K562 (cell line): ENCODE data around the gene ZNF691. TPM values are rescaled to one million over a fixed set of nuclear protein-coding genes. Genes with fewer than 3 reads are reported as not detected.

Experiments used
- BACH1 ChIP-seq: fragments of 200-800 bp; sonication (Bioruptor generic); IDR thresholded peaks from 2 replicates; pipeline ENCODE4 v1.6.1; 2016; ENCODE audit warnings: missing genetic modification characterization, missing compliant biosample characterization
- C11orf30 ChIP-seq: fragments of 450-650 bp; IDR thresholded peaks from 2 replicates; pipeline ENCODE4 v1.6.1; 2016; ENCODE audit warnings: low read depth, mild to moderate bottlenecking
- CBFA2T2 ChIP-seq: fragments of 450-650 bp; conservative IDR thresholded peaks from 2 replicates; pipeline ENCODE4 v1.6.1; 2017; ENCODE audit warnings: mild to moderate bottlenecking
- CREB1 ChIP-seq, 2 experiments: sonication (generic) in 1 of 2; formaldehyde crosslinking in 1 of 2; IDR thresholded peaks; 2 replicates each; pipeline versions ENCODE4 v1.6.1 to v1.8.0; 2012 to 2022; ENCODE audit warnings: inconsistent platforms in 1 of 2, mild to moderate bottlenecking in 1 of 2, missing genetic modification reagents in 1 of 2, moderate library complexity in 1 of 2
- CREBBP ChIP-seq: IDR thresholded peaks from one replicate; pipeline ENCODE4 v1.6.1; 2012; ENCODE audit warnings: low read depth, mild to moderate bottlenecking, control low read depth, inconsistent platforms, low read length
- DLX4 ChIP-seq: fragments of 250-450 bp; sonication (Bioruptor Pico); IDR thresholded peaks from 2 replicates; pipeline ENCODE4 v1.6.1; 2021; ENCODE audit warnings: mild to moderate bottlenecking
- ESRRA ChIP-seq: fragments of 450-650 bp; IDR thresholded peaks from 2 replicates; pipeline ENCODE4 v1.6.1; 2014; ENCODE audit warnings: low read depth, mild to moderate bottlenecking, moderate library complexity, borderline replicate concordance
- HNRNPH1 ChIP-seq: fragments of 200-400 bp; formaldehyde crosslinking; optimal IDR thresholded peaks from 2 replicates; pipeline ENCODE3; 2017; ENCODE audit warnings: low read depth, mild to moderate bottlenecking, low read length, moderate library complexity
- LCOR ChIP-seq: sonication (generic); formaldehyde crosslinking; IDR thresholded peaks from 2 replicates; pipeline ENCODE4 v1.8.0; 2022; ENCODE audit warnings: mild to moderate bottlenecking, missing genetic modification reagents
- MCM5 ChIP-seq: fragments of 450-650 bp; IDR thresholded peaks from 2 replicates; pipeline ENCODE4 v1.6.1; 2016; ENCODE audit warnings: low read depth
- NELFE ChIP-seq: IDR thresholded peaks from 2 replicates; pipeline ENCODE4 v1.6.1; 2011; ENCODE audit warnings: mild to moderate bottlenecking; ENCODE audit not compliant: insufficient read depth, insufficient read length
- NONO ChIP-seq, 2 experiments: fragments of 200-400 bp in 1 of 2; fragments of 450-650 bp in 1 of 2; formaldehyde crosslinking in 1 of 2; IDR thresholded peaks; 2 replicates each; pipeline ENCODE4 v1.6.1; 2017; ENCODE audit warnings: low read depth in 2 of 2, mild to moderate bottlenecking in 2 of 2, moderate library complexity in 2 of 2, low read length in 1 of 2
- PHB2 ChIP-seq: fragments of 450-650 bp; IDR thresholded peaks from 2 replicates; pipeline ENCODE4 v1.6.1; 2017; ENCODE audit warnings: low read depth
- RBM17 ChIP-seq: fragments of 200-400 bp; formaldehyde crosslinking; IDR thresholded peaks from 2 replicates; pipeline ENCODE4 v1.6.1; 2017; ENCODE audit warnings: low read depth, mild to moderate bottlenecking, low read length, borderline replicate concordance
- SMAD3 ChIP-seq: fragments of 450-650 bp; formaldehyde crosslinking; conservative IDR thresholded peaks from 2 replicates; pipeline ENCODE4 v1.4.0; 2020; ENCODE audit warnings: mild to moderate bottlenecking
- SNRNP70 ChIP-seq: fragments of 200-400 bp; formaldehyde crosslinking; optimal IDR thresholded peaks from 2 replicates; pipeline ENCODE3; 2017; ENCODE audit warnings: low read depth, low read length
- SRF ChIP-seq, 2 experiments: fragments of 250-450, 450-650 bp in 1 of 2; sonication (Bioruptor Pico) in 1 of 2; sonication (generic) in 1 of 2; formaldehyde crosslinking; IDR thresholded peaks; 2 replicates each; pipeline versions ENCODE4 v1.5.0 to v1.5.1; 2020 to 2022; ENCODE audit warnings: mild to moderate bottlenecking in 1 of 2, missing genetic modification reagents in 1 of 2
- STAT5B ChIP-seq: fragments of 250-450 bp; sonication (Bioruptor Pico); IDR thresholded peaks from 2 replicates; pipeline ENCODE4 v1.8.0; 2021; ENCODE audit warnings: mild to moderate bottlenecking, inconsistent platforms
- TCF15 ChIP-seq: fragments of 250-450 bp; sonication (Bioruptor Pico); IDR thresholded peaks from 2 replicates; pipeline ENCODE4 v1.8.0; 2022; ENCODE audit warnings: moderate library complexity, mild to moderate bottlenecking, inconsistent platforms
- THRAP3 ChIP-seq: fragments of 450-650 bp; IDR thresholded peaks from 2 replicates; pipeline ENCODE4 v1.6.1; 2016; ENCODE audit warnings: mild to moderate bottlenecking, inconsistent platforms, borderline replicate concordance
- ZKSCAN3 ChIP-seq: fragments of 250-450 bp; sonication (Bioruptor Pico); IDR thresholded peaks from 2 replicates; pipeline ENCODE4 v1.4.0; 2020
- ZNF12 ChIP-seq: sonication (generic); formaldehyde crosslinking; IDR thresholded peaks from 2 replicates; pipeline ENCODE4 v1.4.0; 2020; ENCODE audit warnings: mild to moderate bottlenecking, missing genetic modification reagents
- ZNF165 ChIP-seq: fragments of 250-450 bp; sonication (Bioruptor Pico); IDR thresholded peaks from 2 replicates; pipeline ENCODE4 v1.4.0; 2020; ENCODE audit warnings: borderline replicate concordance
- ZNF212 ChIP-seq: fragments of 450-650 bp; formaldehyde crosslinking; IDR thresholded peaks from 2 replicates; pipeline ENCODE4 v1.4.0; 2020; ENCODE audit warnings: mild to moderate bottlenecking
- ZNF830 ChIP-seq: fragments of 250-450 bp; sonication (Bioruptor Pico); IDR thresholded peaks from 2 replicates; pipeline ENCODE4 v1.5.0; 2021; ENCODE audit warnings: mild to moderate bottlenecking
- ZSCAN29 ChIP-seq: fragments of 450-650 bp; IDR thresholded peaks from 2 replicates; pipeline ENCODE4 v1.6.1; 2017
- polyA plus RNA-seq, 8 experiments: library from polyadenylated mRNA; depleted of rRNA in 4 of 8; stranded (reverse) in 5 of 8; unstranded in 3 of 8; fragments of >200 nt; fragmentation: Nextera tagmentation in 2 of 8; fragmentation: Illumina TruSeq in 1 of 8; extraction: Ambion mirVana in 2 of 8; extraction: Trizol in 1 of 8; gene quantifications; 2 replicates each; pipeline versions ENCODE4 v1.2.1 to v1.2.3, GENCODE V29; 2011 to 2014; ENCODE audit warnings: inconsistent platforms in 1 of 8, missing spikeins in 1 of 8
- total RNA-seq, 7 experiments: library from RNA; depleted of rRNA in 6 of 7; stranded (reverse); fragments of >200 nt in 6 of 7; fragmentation: Illumina TruSeq in 2 of 7; extraction: Trizol in 2 of 7; gene quantifications; 2 replicates each; pipeline versions ENCODE4 v1.2.1 to v1.2.3, GENCODE V29; 2011 to 2021; ENCODE audit warnings: low replicate concordance in 1 of 7
- TF ChIP-seq, protein P1 (sequence below): fragments of 250-450 bp; sonication (Bioruptor Pico); IDR thresholded peaks from 2 replicates; pipeline ENCODE4 v1.5.0; 2021; ENCODE audit warnings: mild to moderate bottlenecking, moderate library complexity

The ZNF691 gene
- total and polyA plus RNA-seq, 9 of the 15 experiments (the other 6 are each of a cell fraction or from before 2014, with no cell fraction given), result 10.7 to 30.4 (median 14.8) TPM

GRCh38 chr1:42846257-42847110, at the start of gene ZNF691 (continued):
- TF ChIP-seq DLX4 (CRISPR knock-in tag) (no peak), SNRNP70 (no peak), ZKSCAN3 (no peak), MCM5 (no peak), ZSCAN29 (peak; percentile 91), RBM17 (no peak), LCOR (CRISPR knock-in tag) (peak; percentile 83), CREB1 (IDR thresholded peaks at IDR 0.05) (peak; percentile 60), CREB1 (CRISPR knock-in tag; IDR thresholded peaks at IDR 0.05) (peak; percentile 79; the same call in 1 of the 2 replicates), HNRNPH1 (no peak), ZNF165 (CRISPR knock-in tag) (no peak; the same call in 1 of the 2 replicates), STAT5B (CRISPR knock-in tag) (no peak), CREBBP (no peak), PHB2 (no peak), ESRRA (no peak), THRAP3 (no peak; the same call in 1 of the 2 replicates), SRF (CRISPR knock-in tag; IDR thresholded peaks at IDR 0.05) (no peak), BACH1 (tag) (no peak), ZNF12 (peak; percentile 39; the same call in 1 of the 2 replicates), ZNF212 (CRISPR knock-in tag) (no peak; the same call in 1 of the 2 replicates), C11orf30 (no peak), NELFE (no peak), SMAD3 (CRISPR knock-in tag) (no peak), CBFA2T2 (no peak), ZNF830 (CRISPR knock-in tag) (no peak), TCF15 (CRISPR knock-in tag) (no peak), NONO (IDR thresholded peaks at IDR 0.05; ENCODE audit: low read depth in 2 of 2, low read length in 1 of 2) (no peak)
- TF ChIP-seq, protein P1, sequence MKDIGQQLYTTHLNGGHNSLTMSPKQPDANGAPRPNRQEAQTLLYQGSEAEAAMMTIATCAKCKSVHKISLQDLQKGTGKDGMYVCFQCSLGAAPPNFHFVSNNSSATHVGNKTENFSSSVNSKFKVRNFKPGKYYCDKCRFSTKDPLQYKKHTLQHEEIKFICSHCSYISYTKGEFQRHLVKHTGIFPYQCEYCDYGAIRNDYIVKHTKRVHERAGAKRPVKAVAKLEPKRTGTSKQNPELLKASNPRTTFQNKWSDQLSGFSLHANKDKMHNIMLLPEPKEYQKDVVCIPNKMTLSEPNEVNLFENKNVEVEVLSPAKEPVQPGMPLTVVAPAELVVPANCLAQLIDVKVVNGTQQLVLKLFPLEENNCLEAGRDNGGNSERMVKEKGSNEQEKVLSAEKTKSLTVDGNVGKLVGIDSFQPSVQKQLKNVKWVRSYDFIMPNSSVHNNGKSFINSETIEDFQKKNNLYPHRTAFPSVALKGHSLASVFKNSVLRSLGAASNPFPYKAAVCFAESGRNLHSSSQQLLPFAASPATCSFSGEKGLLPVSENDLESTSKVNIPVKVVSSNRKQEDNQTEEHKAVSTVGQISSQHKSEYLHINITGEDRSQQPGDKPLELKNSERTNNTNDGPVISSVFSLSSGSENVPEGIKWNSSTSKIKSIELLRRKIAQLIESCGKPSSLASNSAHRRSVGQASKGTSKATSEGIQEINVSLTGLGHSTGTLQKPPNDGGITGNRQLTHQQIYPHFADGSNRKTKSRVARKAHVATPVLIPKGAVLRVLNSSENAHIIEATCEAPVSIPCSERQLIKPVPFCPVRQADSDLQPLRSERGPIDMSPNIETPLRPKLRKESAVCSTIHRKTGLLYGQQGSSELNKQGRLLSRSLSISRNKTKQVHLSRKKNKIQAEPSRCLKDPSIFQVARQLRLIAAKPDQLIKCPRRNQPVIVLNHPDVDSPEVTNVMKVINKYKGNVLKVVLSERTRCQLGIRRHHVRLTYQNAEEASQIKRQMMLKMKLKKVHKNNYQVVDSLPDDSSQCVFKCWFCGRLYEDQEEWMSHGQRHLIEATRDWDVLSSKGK, result no peak
